ENCODE results near the gene RNF11. TPM values are rescaled to one million over a fixed set of nuclear protein-coding genes. Genes with fewer than 3 reads are reported as not detected.

The RNF11 gene
- total and polyA plus RNA-seq, 11 donors: 42.4 to 143 (median 107) TPM

DNA sequence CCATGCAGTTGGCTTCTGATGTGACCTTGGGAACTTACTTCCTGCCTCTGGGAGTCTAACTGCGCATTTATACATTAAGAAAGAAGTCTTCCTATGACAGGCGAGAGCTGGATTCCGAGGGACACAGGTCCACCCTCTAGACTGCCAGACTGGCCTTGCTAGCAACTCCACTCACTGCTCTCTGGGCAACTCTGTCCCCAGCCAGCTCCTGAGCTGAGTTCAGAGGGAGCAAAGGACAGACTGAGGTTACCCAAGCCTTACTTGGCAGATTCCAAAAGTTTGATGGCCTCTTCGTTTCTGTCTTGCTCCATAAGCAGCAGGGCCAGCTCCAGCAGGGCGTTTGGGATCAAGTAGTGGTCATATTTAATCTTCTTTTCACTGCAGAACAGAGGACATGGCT lies 52.5 kb downstream of the RNF11 start:
- no peak for TF ChIP-seq POLR2A (IDR thresholded peaks at IDR 0.05)
- TF ChIP-seq, protein P1, sequence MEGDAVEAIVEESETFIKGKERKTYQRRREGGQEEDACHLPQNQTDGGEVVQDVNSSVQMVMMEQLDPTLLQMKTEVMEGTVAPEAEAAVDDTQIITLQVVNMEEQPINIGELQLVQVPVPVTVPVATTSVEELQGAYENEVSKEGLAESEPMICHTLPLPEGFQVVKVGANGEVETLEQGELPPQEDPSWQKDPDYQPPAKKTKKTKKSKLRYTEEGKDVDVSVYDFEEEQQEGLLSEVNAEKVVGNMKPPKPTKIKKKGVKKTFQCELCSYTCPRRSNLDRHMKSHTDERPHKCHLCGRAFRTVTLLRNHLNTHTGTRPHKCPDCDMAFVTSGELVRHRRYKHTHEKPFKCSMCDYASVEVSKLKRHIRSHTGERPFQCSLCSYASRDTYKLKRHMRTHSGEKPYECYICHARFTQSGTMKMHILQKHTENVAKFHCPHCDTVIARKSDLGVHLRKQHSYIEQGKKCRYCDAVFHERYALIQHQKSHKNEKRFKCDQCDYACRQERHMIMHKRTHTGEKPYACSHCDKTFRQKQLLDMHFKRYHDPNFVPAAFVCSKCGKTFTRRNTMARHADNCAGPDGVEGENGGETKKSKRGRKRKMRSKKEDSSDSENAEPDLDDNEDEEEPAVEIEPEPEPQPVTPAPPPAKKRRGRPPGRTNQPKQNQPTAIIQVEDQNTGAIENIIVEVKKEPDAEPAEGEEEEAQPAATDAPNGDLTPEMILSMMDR (IDR thresholded peaks at IDR 0.05): no peak
- intact Hi-C loops (cut with DNase I): no loop called here
- Histone ChIP-seq H3K4me3 (no peak overlapping the region), H3K9me3 (no peaks in the 10 kb centered on the region), H3K27ac (no peak overlapping the region), H3K4me1 (peaks cover 0 to 13% (median 8%) of the 10 kb centered on the region in 12 donors), H3K27me3 (no peaks in the 10 kb centered on the region), H3K36me3 (peaks cover 0 to 17% (median 0%) of the 10 kb centered on the region in 9 donors)
- no peak for ATAC-seq
- DNase-seq: no peak
- 91 to 95% (median 94%) methylated on average over 5 of the region's 5 CpGs for WGBS, 4 donors

DNA sequence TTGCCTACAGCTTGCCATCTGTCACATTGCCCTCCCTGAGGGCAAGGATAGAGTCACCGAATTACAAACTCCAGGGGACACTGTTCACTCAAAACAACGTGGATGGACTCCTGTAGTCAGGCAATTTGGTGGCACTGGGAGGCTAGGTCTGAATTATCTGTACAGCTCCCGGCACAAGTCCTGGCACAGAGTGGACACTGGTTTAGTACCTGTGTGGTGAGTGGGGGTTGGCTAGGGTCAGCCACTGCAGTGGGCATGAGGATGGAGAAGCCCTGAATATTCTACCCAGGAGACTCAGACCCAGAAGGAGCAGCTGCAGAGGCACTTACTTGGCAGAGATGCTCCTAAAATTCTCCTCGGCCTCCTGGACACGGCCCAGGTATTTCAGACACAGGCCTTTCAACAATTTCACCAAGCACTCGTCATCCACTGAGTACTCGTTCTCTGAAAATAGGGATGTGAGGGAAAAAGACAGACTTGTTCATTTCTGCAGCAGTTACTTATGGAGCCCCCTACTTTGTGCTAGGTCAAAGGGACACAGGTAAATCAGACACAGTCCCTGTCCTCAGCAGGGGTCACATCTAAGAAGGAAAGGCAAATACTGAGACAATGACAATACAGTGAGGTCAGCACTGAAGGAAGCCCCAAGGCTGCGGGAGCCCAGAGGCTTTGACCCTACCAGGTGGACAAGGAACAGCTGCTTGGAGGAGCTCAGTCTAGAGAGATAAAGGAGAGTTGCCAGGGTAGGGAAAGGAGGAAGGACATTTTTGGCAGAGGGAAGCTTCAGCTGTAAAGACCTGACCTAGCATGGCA lies 53.8 kb downstream of the RNF11 start:
- TF ChIP-seq, protein P1 (IDR thresholded peaks at IDR 0.05): no peak
- TF ChIP-seq POLR2A (IDR thresholded peaks at IDR 0.05): no peak
- Histone ChIP-seq H3K27me3 (no peaks in the 10 kb centered on the region), H3K4me3 (no peak overlapping the region), H3K4me1 (peaks cover 0 to 6% (median 3%) of the 10 kb centered on the region in 12 donors), H3K36me3 (peaks cover 0 to 17% (median 0%) of the 10 kb centered on the region in 9 donors), H3K27ac (no peak overlapping the region), H3K9me3 (no peaks in the 10 kb centered on the region)
- DNase-seq (no peak), ATAC-seq (no peak)
- 68 to 89% (median 83%) methylated on average over 8 of the region's 8 CpGs for WGBS, 4 donors
- intact Hi-C loops (cut with DNase I): loop anchor here in 3 of 10 donors (10.0 kb wide), 2 partner anchors 55 to 95 kb away; partner anchors contain the start of gene RNF11 (in 2 of the 3)

DNA sequence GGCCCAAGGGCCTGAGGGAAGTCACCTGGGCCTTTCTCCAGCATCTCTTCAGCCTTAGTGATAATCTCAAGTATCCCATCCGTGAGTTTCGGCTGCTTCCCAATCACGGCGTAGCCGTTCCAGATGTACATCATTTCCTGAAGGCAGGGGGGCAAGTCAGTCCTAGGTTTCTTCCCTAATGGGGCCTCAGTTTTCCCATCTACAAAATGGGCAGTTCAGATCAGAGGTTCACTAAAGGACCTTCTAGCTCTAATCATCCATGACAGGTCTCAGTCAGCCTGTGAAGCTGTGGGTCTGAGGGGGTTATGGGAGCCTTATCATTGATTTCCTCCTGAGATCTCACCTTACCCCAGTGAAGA lies 54.4 kb downstream of the RNF11 start:
- ATAC-seq (no peak), DNase-seq (no peak)
- intact Hi-C loops (cut with DNase I): loop anchor here in 3 of 10 donors (10.0 kb wide), 2 partner anchors 56 to 96 kb away; partner anchors contain the start of gene RNF11 (in 2 of the 3)
- Histone ChIP-seq H3K36me3 (peaks cover 0 to 17% (median 0%) of the 10 kb centered on the region in 9 donors), H3K27me3 (no peaks in the 10 kb centered on the region), H3K9me3 (no peaks in the 10 kb centered on the region), H3K27ac (no peak overlapping the region), H3K4me3 (no peak overlapping the region), H3K4me1 (no peaks in the 10 kb centered on the region)
- TF ChIP-seq POLR2A (IDR thresholded peaks at IDR 0.05): no peak
- TF ChIP-seq, protein P1 (IDR thresholded peaks at IDR 0.05): no peak
- WGBS, 4 donors: 75 to 85% (median 79%) methylated on average over 5 of the region's 5 CpGs

DNA sequence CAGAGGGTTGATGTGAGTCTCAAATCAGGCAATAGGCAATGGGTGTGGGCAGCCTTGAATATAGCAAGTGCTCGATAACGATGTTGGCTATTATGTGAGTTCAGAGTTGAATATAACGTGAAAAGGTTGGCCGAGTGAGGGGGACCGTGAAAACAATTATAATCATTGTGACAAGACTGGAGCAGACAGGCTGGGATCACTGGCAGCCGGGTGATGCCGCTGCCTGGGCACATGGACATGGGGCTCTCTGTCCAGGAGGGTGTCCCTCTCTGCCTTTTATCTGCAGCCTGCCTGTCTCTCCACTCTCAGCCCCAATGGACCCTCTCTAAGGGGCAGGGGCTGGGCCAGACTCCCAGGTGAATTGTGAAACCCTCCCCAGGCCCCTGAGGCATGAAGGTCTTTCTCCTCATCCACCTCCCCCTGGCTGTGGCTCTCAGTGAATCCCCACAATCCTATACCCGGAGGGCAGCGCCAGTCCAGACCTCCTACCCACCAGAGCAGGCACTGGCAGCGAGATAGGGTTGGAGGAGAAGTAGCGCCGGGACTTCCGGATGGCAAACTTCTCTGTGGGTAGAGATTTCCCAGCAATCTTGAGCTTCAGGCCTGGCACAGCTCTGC lies 57.9 kb downstream of the RNF11 start:
- ATAC-seq: no peak
- intact Hi-C loops (cut with DNase I): loop anchor here in 3 of 10 donors (10.0 kb wide), 2 partner anchors 59 to 99 kb away; partner anchors contain the start of gene RNF11 (in 2 of the 3)

More for the DNA sequence above, 57.9 kb downstream of the RNF11 start:
- 90 to 93% (median 91%) methylated on average over 13 of the region's 13 CpGs for WGBS, 4 donors
- no peak for DNase-seq
- H3K9me3 ChIP-seq: no peaks in the 10 kb centered on the region
- no peaks in the 10 kb centered on the region for H3K27me3 ChIP-seq
- no peak overlapping the region for H3K4me3 ChIP-seq
- H3K4me1 ChIP-seq: peaks cover 0 to 16% (median 11%) of the 10 kb centered on the region in 12 donors
- no peak overlapping the region for H3K27ac ChIP-seq
- H3K36me3 ChIP-seq: peaks cover 0 to 7% (median 0%) of the 10 kb centered on the region in 9 donors
- TF ChIP-seq POLR2A (IDR thresholded peaks at IDR 0.05): no peak
- TF ChIP-seq, protein P1 (IDR thresholded peaks at IDR 0.05): no peak

Measured in heart left ventricle (tissue), 16 donors.